GM18909 (cell line): ENCODE measurements around the gene BMPR1A.
A peak's percentile ranks its signal among the peaks of the same experiment; 100 is the strongest.
"Not testable (repeated sequence)": the region's sequence is repeated elsewhere in the genome, so short reads cannot be mapped to it uniquely, and the experiment has no call there.

Experiments
- ATAC-seq: cut with Tn5 transposase; IDR thresholded peaks from one replicate; pipeline ENCODE4 v1.9.1; 2021; ENCODE audit warnings: mild to moderate bottlenecking; ENCODE audit not compliant: unreplicated experiment, poor library complexity

The BMPR1A gene

DNA sequence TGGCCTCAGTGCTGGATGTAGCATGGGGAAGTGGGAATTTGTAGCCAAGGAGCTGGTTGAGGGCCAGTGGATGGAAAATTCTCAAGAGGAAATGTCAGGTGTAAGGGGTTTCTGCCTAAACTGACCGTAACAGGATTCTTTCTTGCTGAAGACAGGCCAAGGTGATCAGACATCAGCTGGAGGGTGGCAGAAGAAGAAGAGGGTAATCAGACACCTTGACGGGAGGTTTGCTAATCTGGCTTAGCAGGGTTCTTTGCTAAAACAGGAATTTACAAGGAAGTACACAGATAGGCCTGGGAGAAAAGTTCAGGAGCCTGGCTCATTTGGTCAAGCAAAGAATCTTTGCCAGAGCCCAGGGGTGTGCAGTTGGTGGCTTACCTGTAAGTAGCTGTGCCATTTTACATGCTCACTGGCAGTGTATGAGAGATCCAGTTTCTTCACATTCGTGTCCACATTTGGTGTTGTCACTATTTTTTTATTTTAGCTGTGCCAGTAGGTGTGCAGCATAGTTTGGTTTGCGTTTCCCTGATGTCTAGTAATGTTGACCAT, 73.7 kb downstream of the BMPR1A start:
- ATAC-seq = no peak

GRCh38 chr10:86833969-86834368, 77.5 kb downstream of the BMPR1A start:
- ATAC-seq = no peak

GRCh38 chr10:86836044-86836443, 79.6 kb downstream of the BMPR1A start:
- no peak for ATAC-seq

DNA sequence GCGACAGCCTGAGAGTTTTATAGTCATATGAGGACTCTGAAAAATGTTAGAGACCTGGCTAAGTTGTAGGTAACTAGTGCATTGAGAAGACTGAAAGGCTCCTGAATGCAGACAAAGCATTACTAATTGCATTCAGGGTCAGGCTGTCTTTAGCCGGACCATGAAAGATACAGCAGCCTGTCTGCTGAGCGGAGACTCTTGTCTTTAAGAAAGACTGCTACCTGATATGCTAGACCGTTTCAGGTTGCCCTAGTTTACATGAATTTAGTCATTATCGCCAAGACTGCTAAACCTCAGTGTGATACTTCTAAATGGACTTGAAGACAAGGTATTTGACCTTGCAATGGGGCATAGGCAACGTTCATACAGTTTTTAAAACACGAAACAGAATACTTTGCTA, 81.2 kb downstream of the BMPR1A start:
- no peak for ATAC-seq

- no peak for ATAC-seq
Measured at GRCh38 chr10:86840498-86840897, 84.1 kb downstream of the BMPR1A start.

DNA sequence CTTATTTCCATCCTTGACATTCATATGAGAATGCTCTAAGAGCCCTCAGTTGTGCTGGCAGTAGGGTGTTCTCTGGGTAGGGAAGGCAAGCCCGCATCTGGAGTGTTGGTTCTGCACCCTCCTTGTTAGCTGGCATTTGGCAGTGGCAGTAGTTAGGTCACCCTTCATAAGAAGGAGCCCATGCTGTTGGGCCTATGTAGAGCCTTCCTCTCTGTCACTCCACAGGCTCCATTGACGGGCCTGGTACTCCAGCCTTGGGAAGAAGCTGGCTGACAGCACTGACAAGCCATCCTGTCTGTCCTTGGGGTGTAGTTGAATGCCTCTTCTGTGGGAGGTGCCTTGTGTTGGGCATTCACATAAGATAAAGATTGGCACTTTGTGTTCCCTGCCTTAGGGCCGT, 89.7 kb downstream of the BMPR1A start:
- no peak for ATAC-seq

GRCh38 chr10:86848747-86849146, 92.3 kb downstream of the BMPR1A start:
- no peak for ATAC-seq

DNA sequence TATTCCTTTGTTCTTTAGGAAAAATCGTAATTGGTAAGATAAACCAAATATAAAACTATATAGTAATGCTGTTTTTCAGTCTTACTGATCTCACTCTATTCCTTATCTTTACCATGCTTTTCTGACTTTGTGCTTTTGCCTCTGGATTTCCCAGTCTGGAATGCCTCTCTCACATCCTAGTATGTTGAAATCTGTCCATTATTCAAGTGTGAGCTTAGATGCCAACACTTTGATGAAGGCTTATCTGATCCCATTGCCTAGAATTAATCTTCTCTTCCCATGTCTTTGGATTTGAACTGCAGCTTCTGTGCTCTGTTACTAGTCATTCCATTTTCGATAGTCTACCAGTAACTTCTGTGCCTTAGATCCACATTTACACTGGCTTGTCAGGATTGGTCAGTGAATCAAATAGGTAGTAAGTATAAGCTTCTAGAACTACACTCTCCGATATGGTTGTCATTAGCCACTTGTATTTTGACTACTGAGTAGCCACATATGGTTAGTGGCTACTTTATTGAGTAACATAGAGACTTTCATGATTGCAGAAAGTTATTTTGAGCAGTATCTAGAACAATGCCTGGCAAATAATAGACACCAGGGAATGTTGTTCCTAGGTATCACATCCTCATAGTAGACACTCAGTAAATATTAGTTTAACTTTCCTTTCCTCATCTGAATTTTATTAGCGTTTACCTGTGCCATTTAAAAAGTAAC, 92.9 kb downstream of the BMPR1A start:
- ATAC-seq = peak; percentile 48

GRCh38 chr10:86850481-86850880, 94.1 kb downstream of the BMPR1A start:
- ATAC-seq = no peak

DNA sequence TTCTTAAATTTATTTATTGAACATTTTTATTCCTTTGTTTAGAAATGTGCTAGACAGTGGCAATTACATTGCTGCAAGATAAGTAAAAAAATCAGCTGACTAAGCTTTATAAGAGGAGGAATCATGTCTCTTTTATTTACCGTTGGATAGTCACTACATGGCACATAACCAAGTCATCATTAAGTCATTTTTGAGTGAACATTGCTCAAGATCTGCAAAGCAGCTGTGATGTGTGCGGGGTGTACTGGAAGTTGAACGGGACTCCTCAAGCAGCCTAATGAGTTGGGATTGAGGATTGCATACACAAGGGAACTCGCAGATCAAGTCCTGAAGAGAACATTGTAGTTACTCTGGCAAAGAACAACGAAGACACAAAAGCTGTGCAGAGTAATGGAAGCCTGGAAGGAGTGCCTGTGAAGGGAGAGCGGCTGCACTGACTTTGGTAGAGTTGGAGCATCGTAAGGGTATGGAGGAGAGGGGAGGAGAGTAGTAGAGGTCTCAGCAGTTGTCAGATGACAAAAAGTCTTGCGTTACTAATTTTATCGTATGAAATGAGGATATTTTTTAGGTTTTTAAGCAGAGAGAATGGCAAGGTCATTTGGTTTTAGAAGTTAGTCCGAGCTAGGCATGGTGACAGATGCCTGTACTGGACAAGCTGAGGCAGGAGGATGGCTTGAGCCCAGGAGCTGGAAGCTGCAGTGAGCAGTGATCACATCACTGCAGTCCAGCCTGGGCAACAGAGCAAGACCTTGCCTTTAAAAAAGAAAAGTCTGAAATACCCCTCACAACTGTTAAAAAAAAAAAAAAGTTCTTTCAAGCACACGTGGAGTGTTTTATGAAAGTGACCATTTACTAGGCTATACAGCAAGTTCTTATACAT, 95.1 kb downstream of the BMPR1A start:
- no peak for ATAC-seq

DNA sequence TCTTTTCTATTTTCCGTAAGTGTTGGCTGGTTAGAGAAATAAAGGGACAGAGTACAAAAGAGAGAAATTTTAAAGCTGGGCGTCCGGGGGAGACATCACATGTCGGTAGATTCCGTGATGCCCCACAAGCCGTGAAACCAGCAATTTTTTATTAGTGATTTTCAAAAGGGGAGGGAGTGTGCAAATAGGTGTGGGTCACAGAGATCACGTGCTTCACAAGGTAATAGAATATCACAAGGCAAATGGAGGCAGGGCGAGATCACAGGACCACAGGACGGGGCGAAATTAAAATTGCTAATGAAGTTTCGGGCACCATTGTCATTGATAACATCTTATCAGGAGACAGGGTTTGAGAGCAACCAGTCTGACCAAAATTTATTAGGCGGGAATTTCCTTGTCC, 97.2 kb downstream of the BMPR1A start:
- ATAC-seq = not testable (repeated sequence)

- no peak for ATAC-seq
Measured at GRCh38 chr10:86855513-86855912, 99.1 kb downstream of the BMPR1A start.

DNA sequence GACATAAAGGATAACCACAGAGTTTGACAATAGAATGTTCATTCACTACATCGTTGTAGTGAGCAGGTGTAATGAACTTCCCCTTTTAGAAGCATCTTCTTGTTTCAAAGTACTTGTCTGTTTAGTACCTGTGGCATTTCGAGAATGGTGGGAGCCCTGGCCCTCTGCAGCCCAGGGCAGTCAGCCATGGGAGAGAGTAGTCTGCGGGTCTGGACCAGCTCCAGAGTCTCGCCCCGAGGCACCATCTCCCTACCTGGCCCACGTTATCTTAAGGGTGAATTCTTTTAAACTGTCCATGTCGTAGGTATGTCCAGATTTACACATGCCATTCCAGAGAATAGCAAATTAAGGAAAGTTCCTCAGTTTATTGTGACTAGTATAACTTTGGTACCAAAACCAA, 99.7 kb downstream of the BMPR1A start:
- no peak for ATAC-seq

GRCh38 chr10:86857128-86857721, 100.8 kb downstream of the BMPR1A start:
- no peak for ATAC-seq

- no peak for ATAC-seq
Measured at GRCh38 chr10:86858011-86858410, 101.6 kb downstream of the BMPR1A start.

- no peak for ATAC-seq
Measured at GRCh38 chr10:86861351-86861750, 104.9 kb downstream of the BMPR1A start.

- no peak for ATAC-seq
Measured at GRCh38 chr10:86862373-86862772, 106.0 kb downstream of the BMPR1A start.

DNA sequence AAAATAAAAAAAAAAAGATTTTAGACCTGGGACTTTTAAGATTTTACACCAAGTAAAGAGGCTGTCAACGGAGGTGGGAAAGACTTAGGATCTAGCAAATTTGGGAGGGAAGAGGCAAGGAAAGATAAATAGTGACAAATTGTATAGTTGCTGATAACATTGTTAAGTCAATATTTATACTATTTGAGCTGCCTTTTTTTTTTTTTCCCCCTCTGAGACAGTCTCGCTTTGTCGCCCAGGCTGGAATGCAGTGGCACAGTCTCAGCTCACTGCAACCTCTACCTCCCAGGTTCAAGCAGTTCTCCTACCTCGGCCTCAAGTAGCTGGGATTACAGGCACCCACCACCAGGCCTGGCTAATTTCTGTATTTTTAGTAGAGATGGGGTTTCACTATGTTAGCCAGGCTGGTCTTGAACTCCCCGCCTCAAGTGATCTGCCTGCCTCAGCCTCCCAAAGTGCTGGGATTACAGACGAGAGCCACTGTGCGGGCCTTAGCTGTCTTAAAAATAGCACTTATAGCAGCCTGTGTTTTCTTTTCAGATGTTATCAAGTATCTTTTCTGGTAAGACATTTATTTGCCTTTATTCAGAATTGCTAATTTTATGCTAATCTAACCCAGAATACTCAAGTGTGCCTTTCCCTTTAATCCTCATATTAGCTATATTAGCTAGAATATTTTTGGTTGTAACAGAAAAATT, 106.5 kb downstream of the BMPR1A start:
- no peak for ATAC-seq

DNA sequence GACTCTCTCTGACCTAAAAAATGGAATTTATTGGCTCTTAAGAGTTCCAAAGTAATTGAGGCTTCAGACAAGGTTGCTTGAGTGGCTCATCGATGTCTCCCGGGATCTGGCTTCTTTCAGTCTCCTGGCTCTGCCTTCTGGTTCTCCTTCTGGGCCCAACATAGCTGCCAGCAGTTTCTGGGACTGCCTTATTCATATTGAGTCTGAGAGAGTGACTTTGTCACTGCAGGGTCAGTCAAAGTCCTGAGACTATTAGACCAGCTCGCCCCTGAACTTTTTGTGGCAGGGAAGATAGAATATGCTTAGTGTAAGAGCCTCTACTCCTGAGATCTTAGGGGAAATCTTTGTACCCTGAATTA, 107.0 kb downstream of the BMPR1A start:
- no peak for ATAC-seq

DNA sequence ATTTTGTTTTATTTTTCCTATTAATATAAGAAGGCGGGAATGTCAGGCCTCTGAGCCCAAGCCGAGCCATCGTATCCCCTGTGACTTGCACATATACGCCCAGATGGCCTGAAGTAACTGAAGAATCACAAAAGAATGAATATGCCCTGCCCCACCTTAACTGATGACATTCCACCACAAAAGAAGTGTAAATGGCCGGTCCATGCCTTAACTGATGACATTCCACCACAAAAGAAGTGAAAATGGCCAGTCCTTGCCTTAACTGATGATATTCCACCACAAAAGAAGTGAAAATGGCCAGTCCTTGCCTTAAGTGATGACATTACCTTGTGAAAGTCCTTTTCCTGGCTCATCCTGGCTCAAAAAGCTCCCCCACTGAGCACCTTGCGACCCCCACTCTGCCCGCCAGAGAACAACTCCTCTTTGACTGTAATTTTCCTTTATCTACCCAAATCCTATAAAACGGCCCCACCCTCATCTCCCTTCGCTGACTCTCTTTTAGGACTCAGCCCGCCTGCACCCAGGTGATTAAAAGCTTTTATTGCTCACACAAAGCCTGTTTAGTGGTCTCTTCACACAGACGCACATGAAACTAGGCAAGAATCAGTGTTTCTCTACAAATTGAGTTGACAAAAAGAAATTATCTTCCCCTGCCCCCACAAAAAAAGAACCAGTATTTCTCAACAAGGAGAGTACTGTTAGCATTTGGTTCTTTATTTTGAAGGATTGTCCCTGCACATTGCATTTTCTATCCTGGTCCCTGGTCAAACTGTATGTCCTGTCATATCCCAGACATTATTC, 108.8 kb downstream of the BMPR1A start:
- not testable (repeated sequence) for ATAC-seq
